SK-N-SH (cell line): ENCODE data around the gene ETV6.

ENCODE experiments used
- CHD2 ChIP-seq: fragments of 150-350 bp; IDR thresholded peaks from 2 replicates; pipeline ENCODE4 v1.6.1; 2018; ENCODE audit warnings: low read length; ENCODE audit not compliant: partially characterized antibody
- EP300 ChIP-seq, 2 experiments: IDR thresholded peaks; 2 replicates each; pipeline versions ENCODE4 v1.4.0 to v1.6.1; 2012; ENCODE audit warnings: borderline replicate concordance in 1 of 2, low read depth in 1 of 2, low read length in 1 of 2
- JUND ChIP-seq: IDR thresholded peaks from 2 replicates; pipeline ENCODE4 v1.4.0; 2012
- MXI1 ChIP-seq: IDR thresholded peaks from 2 replicates; pipeline ENCODE4 v1.6.1; 2012; ENCODE audit warnings: mild to moderate bottlenecking, low read depth, low read length, improper control_type of control experiment
- POLR2AphosphoS5 ChIP-seq: IDR thresholded peaks from 2 replicates; pipeline ENCODE4 v1.6.1; 2012; ENCODE audit warnings: low read depth, low read length
- YY1 ChIP-seq: IDR thresholded peaks from 2 replicates; pipeline ENCODE4 v1.4.0; 2012; ENCODE audit warnings: low read depth, mild to moderate bottlenecking
- TF ChIP-seq, protein P1 (sequence below): fragments of 200-600 bp; sonication (generic); IDR thresholded peaks from 2 replicates; pipeline ENCODE4 v1.6.1; 2017; ENCODE audit warnings: antibody characterized with exemption, mild to moderate bottlenecking, moderate library complexity

DNA sequence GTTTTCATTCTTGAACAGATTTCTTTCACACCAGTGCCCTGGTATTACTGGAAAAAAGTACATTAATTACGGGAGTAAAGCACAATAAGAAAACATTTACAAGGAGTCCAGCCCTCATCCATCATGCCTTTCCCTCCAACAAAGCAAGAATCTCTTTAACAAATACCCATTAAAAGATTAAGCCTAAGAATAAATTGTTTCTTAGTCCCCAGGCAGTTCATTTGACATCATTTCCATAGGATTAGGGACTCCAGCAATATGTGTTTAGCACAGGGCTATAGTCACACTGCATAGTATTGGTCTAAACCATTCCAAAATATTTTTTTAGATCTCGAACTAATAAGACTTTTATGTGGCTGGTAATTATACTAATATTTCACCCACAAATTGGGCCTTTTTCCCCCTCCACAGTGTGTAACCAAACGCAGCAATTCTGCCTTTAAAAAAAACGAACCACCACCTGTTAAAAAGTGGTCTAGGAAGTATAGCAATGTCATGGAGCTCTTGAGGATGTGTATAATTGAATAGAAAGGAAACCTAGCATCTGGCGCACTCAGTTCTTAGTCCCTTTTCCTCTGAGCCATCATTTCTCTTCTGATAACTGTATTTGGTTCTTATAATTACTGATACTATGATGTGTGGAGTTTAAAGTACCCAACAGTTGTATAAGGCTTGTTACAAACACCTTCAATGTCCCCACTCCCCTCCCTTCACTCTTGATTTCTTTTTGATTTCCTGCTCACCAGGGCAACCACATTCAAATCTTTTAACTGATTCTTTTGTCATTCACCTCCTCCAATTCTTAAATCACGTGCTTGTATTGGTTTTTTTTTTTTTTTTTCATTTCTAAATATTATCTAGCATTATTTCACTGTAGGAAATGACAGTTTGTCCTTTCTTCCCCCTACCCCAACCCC lies 138.7 kb downstream of the ETV6 start:
- TF ChIP-seq JUND (no peak), YY1 (no peak), EP300 (IDR thresholded peaks at IDR 0.05; ENCODE audit: borderline replicate concordance in 1 of 2, low read depth in 1 of 2, low read length in 1 of 2) (no peak), CHD2 (no peak), POLR2AphosphoS5 (no peak), MXI1 (no peak)
- TF ChIP-seq, protein P1, sequence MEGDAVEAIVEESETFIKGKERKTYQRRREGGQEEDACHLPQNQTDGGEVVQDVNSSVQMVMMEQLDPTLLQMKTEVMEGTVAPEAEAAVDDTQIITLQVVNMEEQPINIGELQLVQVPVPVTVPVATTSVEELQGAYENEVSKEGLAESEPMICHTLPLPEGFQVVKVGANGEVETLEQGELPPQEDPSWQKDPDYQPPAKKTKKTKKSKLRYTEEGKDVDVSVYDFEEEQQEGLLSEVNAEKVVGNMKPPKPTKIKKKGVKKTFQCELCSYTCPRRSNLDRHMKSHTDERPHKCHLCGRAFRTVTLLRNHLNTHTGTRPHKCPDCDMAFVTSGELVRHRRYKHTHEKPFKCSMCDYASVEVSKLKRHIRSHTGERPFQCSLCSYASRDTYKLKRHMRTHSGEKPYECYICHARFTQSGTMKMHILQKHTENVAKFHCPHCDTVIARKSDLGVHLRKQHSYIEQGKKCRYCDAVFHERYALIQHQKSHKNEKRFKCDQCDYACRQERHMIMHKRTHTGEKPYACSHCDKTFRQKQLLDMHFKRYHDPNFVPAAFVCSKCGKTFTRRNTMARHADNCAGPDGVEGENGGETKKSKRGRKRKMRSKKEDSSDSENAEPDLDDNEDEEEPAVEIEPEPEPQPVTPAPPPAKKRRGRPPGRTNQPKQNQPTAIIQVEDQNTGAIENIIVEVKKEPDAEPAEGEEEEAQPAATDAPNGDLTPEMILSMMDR, result no peak
